BJ (cell line): ENCODE measurements around the gene TAS2R60. TPM values are rescaled to one million over a fixed set of nuclear protein-coding genes. Genes with fewer than 3 reads are reported as not detected.
A peak's percentile ranks its signal among the peaks of the same experiment; 100 is the strongest.

Experiments
- CTCF ChIA-PET: fragments of 350-600 bp; formaldehyde crosslinking; extraction: SDS; loops from one replicate; lab custom pipeline; 2021; ENCODE audit warnings: antibody characterized with exemption, inconsistent platforms; lab: Yijun Ruan, JAX
- POLR2A ChIA-PET: fragments of 300-600 bp; sonication (Branson Sonifier 250); formaldehyde crosslinking; extraction: SDS; loops from one replicate; lab custom pipeline; 2021; ENCODE audit warnings: antibody characterized with exemption; lab: Charles Lee
- DNase-seq: peaks from one replicate; pipeline ENCODE4 v3.0.0-alpha.2; 2011; ENCODE audit warnings: low read depth
- H3K27me3 ChIP-seq: 2 replicates; pipeline ENCODE4 v1.6.0; 2011; ENCODE audit warnings: low read length; ENCODE audit not compliant: control insufficient read depth, insufficient read depth
- H3K36me3 ChIP-seq: 2 replicates; pipeline ENCODE4 v1.5.1; 2011; ENCODE audit warnings: low read length; ENCODE audit not compliant: control insufficient read depth, insufficient read depth
- H3K4me3 ChIP-seq: 2 replicates; pipeline ENCODE4 v1.5.1; 2011; ENCODE audit warnings: low read depth, mild to moderate bottlenecking, control low read depth, low read length
- CTCF ChIP-seq: IDR thresholded peaks from 2 replicates; pipeline ENCODE4 v1.5.1; 2011; ENCODE audit warnings: low read depth, mild to moderate bottlenecking, control low read depth, inconsistent platforms, low read length, moderate library complexity; ENCODE audit not compliant: insufficient read depth
- polyA plus RNA-seq: library from polyadenylated mRNA; depleted of rRNA; stranded (reverse); fragments of >200 nt; gene quantifications from 2 replicates; pipeline ENCODE4 v1.2.3, GENCODE V29; 2011

The TAS2R60 gene
- polyA plus RNA-seq, 1 experiment = not detected

GRCh38 chr7:143456992-143457793, 13.9 kb downstream of the TAS2R60 start:
- peak; percentile 26 for DNase-seq
- Histone ChIP-seq H3K4me3 (no peak overlapping the region), H3K36me3 (no peaks in the 10 kb centered on the region), H3K27me3 (no peaks in the 10 kb centered on the region)
- CTCF ChIA-PET = interaction anchor here (1.0 to 2.5 kb wide), 2 partner anchors 11 to 33 kb away, joined by 4 to 7 read pairs; no protein-coding TSS in a partner anchor
- POLR2A ChIA-PET = no interaction called here
- TF ChIP-seq CTCF = no peak

GRCh38 chr7:143458263-143458662, 15.0 kb downstream of the TAS2R60 start:
- TF ChIP-seq CTCF = no peak
- peak; percentile 77 for DNase-seq
- Histone ChIP-seq H3K27me3 (no peaks in the 10 kb centered on the region), H3K4me3 (no peak overlapping the region), H3K36me3 (no peaks in the 10 kb centered on the region)
- ChIA-PET POLR2A (interaction anchor here (0.6 kb wide), 1 partner anchor 26 kb away, joined by 4 read pairs; no protein-coding TSS in a partner anchor), CTCF (interaction anchor here (0.7 to 2.5 kb wide), 2 partner anchors 32 to 218 kb away, joined by 3 to 7 read pairs; no protein-coding TSS in a partner anchor)

- TF ChIP-seq CTCF = no peak
- no peak overlapping the region for H3K4me3 ChIP-seq
- CTCF ChIA-PET = interaction anchor here (0.7 to 2.5 kb wide), 2 partner anchors 31 to 218 kb away, joined by 3 to 7 read pairs; no protein-coding TSS in a partner anchor
- H3K27me3 ChIP-seq = no peaks in the 10 kb centered on the region
- H3K36me3 ChIP-seq = no peaks in the 10 kb centered on the region
- POLR2A ChIA-PET = interaction anchor here (0.6 kb wide), 1 partner anchor 26 kb away, joined by 4 read pairs; no protein-coding TSS in a partner anchor
- no peak for DNase-seq
These were observed 15.4 kb downstream of the TAS2R60 start for GRCh38 chr7:143458681-143459080.

- CTCF ChIA-PET = no interaction called here
- TF ChIP-seq CTCF = no peak
- no peaks in the 10 kb centered on the region for H3K27me3 ChIP-seq
These were observed 16.1 kb downstream of the TAS2R60 start for GRCh38 chr7:143459359-143459758.

GRCh38 chr7:143460271-143460979, 17.2 kb downstream of the TAS2R60 start:
- Histone ChIP-seq H3K4me3 (no peak overlapping the region), H3K36me3 (no peaks in the 10 kb centered on the region), H3K27me3 (no peaks in the 10 kb centered on the region)
- no peak for DNase-seq
- CTCF ChIA-PET = no interaction called here
- POLR2A ChIA-PET = no interaction called here
- TF ChIP-seq CTCF = no peak

More at GRCh38 chr7:143459359-143459758, 16.1 kb downstream of the TAS2R60 start:
- no peak overlapping the region for H3K4me3 ChIP-seq
- H3K36me3 ChIP-seq = no peaks in the 10 kb centered on the region
- POLR2A ChIA-PET = no interaction called here
- DNase-seq = no peak
